Renal cortical epithelial cell (primary cell): ENCODE data around the gene STK38. TPM values are rescaled to one million over a fixed set of nuclear protein-coding genes. Genes with fewer than 3 reads are reported as not detected.
"Not testable (repeated sequence)": the region's sequence is repeated elsewhere in the genome, so short reads cannot be mapped to it uniquely, and the experiment has no call there.

ENCODE experiments used
- DNase-seq: peaks from one replicate; pipeline ENCODE4 v3.0.0-alpha.2; 2011; ENCODE audit warnings: low read depth
- total RNA-seq: library from RNA; depleted of rRNA; stranded (reverse); fragments of >200 nt; gene quantifications from 2 replicates; pipeline ENCODE4 v1.2.3, GENCODE V29; 2014

STK38 gene
- total RNA-seq, 1 donor from 2014 or later, result 72.3 TPM

- no peak for DNase-seq
Measured at GRCh38 chr6:36487698-36488097, 59.6 kb downstream of the STK38 start.

DNA sequence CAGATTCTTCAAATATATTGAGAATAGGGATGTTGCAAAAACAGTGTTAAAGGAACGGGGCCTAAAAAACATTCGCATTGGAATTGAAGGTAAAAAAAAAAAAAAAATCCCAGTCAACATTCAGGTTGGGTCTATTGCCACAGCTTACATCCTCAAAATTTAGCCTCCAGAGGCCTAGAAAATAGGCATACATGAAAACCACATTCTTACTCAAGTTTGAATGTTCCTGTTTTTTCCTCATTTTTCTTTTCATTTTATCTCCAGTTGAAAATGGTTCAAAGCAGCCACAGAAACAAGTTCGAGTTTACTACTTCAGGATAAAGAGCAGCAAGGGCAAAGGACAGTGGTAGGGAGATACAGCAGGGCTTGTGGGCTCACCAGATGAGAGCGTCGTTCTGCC, 62.5 kb downstream of the STK38 start:
- DNase-seq, result no peak

GRCh38 chr6:36483326-36483725, 64.0 kb downstream of the STK38 start:
- DNase-seq, result not testable (repeated sequence)

- peak; percentile 21 for DNase-seq
Measured at GRCh38 chr6:36479256-36479655, 68.0 kb downstream of the STK38 start.

- no peak for DNase-seq
Measured at GRCh38 chr6:36478051-36478526, 69.2 kb downstream of the STK38 start.

GRCh38 chr6:36469946-36470345, 77.3 kb downstream of the STK38 start:
- no peak for DNase-seq

GRCh38 chr6:36469148-36469661, 78.1 kb downstream of the STK38 start:
- DNase-seq, result no peak

GRCh38 chr6:36467625-36468024, 79.7 kb downstream of the STK38 start:
- no peak for DNase-seq

- no peak for DNase-seq
Measured at GRCh38 chr6:36464233-36464632, 83.0 kb downstream of the STK38 start.

DNA sequence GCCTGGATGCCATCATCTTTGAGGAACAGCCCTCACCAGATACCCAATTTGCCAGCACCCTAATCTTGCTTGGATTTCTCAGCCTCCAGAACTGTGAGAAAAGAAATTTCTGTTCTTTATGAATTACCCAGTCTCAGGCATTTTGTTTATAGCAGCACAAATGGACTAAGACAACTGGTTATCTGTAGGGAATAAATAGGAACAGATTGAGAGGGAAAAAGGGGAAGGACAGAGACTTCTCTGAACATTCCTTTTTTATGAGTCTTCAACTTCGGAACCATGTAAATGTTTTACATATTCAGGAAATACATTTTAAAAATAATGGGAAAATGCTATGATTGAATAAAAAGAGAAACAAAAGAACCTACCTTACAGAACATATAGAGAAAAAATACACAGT, 83.6 kb downstream of the STK38 start:
- DNase-seq, result no peak

- no peak for DNase-seq
Measured at GRCh38 chr6:36461646-36462045, 85.6 kb downstream of the STK38 start.

DNA sequence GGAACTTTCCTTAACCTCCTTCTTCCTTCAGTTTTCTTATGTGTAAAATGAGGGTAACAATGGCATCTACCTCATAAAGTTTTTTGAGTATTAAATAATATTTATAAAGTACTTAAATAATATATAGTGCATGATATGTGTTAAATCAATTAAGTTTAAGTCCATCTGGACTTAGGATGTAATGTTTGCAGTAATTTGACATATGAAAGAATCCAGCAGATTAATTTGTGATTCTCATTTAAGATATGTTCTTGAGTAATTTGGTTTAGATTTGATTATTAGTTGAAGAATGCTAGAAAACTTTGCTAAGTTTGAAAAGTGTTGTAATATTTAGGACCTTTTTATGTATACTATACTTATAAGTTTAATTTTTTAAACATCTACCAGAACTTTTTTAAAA, 86.4 kb downstream of the STK38 start:
- DNase-seq, result no peak

- DNase-seq, result no peak
Measured at GRCh38 chr6:36459501-36459900, 87.8 kb downstream of the STK38 start.

- no peak for DNase-seq
Measured at GRCh38 chr6:36455486-36456027, 91.7 kb downstream of the STK38 start.

GRCh38 chr6:36452897-36453296, 94.4 kb downstream of the STK38 start:
- DNase-seq, result not testable (repeated sequence)

DNA sequence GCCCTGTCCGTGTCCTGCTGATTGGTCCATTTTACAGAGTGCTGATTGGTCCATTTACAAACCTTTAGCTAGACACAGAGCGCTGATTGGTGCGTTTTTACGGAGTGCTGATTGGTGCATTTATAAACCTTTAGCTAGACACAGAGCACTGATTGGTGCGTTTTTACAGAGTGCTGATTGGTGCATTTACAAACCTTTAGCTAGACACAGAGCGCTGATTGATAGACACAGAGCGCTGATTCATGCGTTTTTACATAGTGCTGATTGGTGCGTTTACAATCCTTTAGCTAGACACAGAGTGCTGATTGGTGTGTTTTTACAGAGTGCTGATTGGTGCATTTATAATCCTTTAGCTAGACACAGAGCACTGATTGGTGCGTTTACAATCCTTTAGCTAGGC, 98.1 kb downstream of the STK38 start:
- not testable (repeated sequence) for DNase-seq

GRCh38 chr6:36445621-36446020, 101.7 kb downstream of the STK38 start:
- no peak for DNase-seq

DNA sequence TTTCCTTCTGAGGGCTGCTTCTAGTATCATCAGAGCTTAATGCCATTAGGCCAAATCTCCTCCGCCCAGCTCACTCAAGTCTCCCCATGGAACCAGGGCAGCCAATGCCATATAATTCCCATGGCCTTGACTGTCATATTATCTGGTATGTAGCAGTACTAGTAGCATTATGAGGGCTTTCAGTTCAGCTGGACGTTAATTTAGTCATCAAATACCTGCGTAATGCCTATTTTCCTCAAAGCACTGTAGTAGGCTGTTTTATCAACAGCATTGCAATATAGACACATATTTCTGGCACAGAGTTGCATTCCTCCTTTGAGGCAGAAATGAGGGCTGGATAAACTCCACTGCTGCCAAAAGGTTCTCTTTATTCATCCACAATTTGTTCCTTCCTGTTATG, 102.8 kb downstream of the STK38 start:
- peak; percentile 13 for DNase-seq

Other genes starting within 250 kb of the STK38 start
- gene BNIP5, start 210.6 kb downstream of the STK38 start, total RNA-seq, result 0.35 TPM in 1 of 2 replicates, not detected in the other
- gene ETV7, start 159.8 kb downstream of the STK38 start, total RNA-seq, result 0.40 and 0.87 TPM in 2 replicates
- not detected in 2 replicates for gene PXT1, start 104.6 kb downstream of the STK38 start, total RNA-seq
- gene KCTD20, start 104.5 kb downstream of the STK38 start, total RNA-seq, result 62.1 and 73.8 TPM in 2 replicates
- 182 and 305 TPM in 2 replicates for gene SRSF3, start 46.9 kb upstream of the STK38 start, total RNA-seq
- gene CDKN1A, start 131.2 kb upstream of the STK38 start, total RNA-seq, result 343 and 516 TPM in 2 replicates
- not detected in 2 replicates for gene RAB44, start 150.3 kb upstream of the STK38 start, total RNA-seq